PFSK-1 (cell line): ENCODE measurements around the gene LY9.

ENCODE experiments used
- FOXP2 ChIP-seq: optimal IDR thresholded peaks from 2 replicates; pipeline ENCODE3; 2011; ENCODE audit warnings: borderline replicate concordance, control low read depth, inconsistent platforms; ENCODE audit not compliant: insufficient read depth; ENCODE audit errors: extremely low read length, extremely low read depth
- POLR2AphosphoS5 ChIP-seq: IDR thresholded peaks from 2 replicates; pipeline ENCODE4 v1.6.1; 2012; ENCODE audit warnings: low read depth, mild to moderate bottlenecking, control low read depth, low read length, moderate library complexity
- REST ChIP-seq, 2 experiments: IDR thresholded peaks; 2 replicates each; pipeline versions ENCODE4 v1.6.1 to v1.8.0; 2011 to 2012; ENCODE audit warnings: low read depth in 2 of 2, low read length in 2 of 2, control low read depth in 1 of 2, inconsistent platforms in 1 of 2, mild to moderate bottlenecking in 1 of 2, moderate library complexity in 1 of 2; ENCODE audit not compliant: insufficient read depth in 1 of 2
- SIN3A ChIP-seq: IDR thresholded peaks from 2 replicates; pipeline ENCODE4 v1.6.1; 2012; ENCODE audit warnings: mild to moderate bottlenecking, low read length, moderate library complexity, borderline replicate concordance; ENCODE audit not compliant: insufficient read depth
- TAF1 ChIP-seq: IDR thresholded peaks from 2 replicates; pipeline ENCODE4 v1.6.1; 2012; ENCODE audit warnings: low read length, control low read depth, borderline replicate concordance; ENCODE audit not compliant: insufficient read depth

The LY9 gene

GRCh38 chr1:160794376-160794775 is 1.6 kb upstream of the LY9 start:
- no peak for TF ChIP-seq TAF1
- TF ChIP-seq REST (IDR thresholded peaks at IDR 0.05; ENCODE audit: insufficient read depth in 1 of 2, low read depth in 2 of 2, low read length in 2 of 2), result no peak
- no peak for TF ChIP-seq FOXP2
- TF ChIP-seq POLR2AphosphoS5, result no peak
- TF ChIP-seq SIN3A, result no peak

GRCh38 chr1:160797271-160797709 is 1.3 kb downstream of the LY9 start:
- TF ChIP-seq REST (IDR thresholded peaks at IDR 0.05; ENCODE audit: insufficient read depth in 1 of 2, low read depth in 2 of 2, low read length in 2 of 2) (no peak), SIN3A (no peak), FOXP2 (no peak), TAF1 (no peak), POLR2AphosphoS5 (no peak)

GRCh38 chr1:160797861-160798273 is 1.9 kb downstream of the LY9 start:
- no peak for TF ChIP-seq FOXP2
- TF ChIP-seq POLR2AphosphoS5, result no peak
- no peak for TF ChIP-seq TAF1
- no peak for TF ChIP-seq SIN3A
- no peak for TF ChIP-seq REST (IDR thresholded peaks at IDR 0.05; ENCODE audit: insufficient read depth in 1 of 2, low read depth in 2 of 2, low read length in 2 of 2)

GRCh38 chr1:160798439-160798838 is 2.5 kb downstream of the LY9 start:
- TF ChIP-seq POLR2AphosphoS5 (no peak), REST (IDR thresholded peaks at IDR 0.05; ENCODE audit: insufficient read depth in 1 of 2, low read depth in 2 of 2, low read length in 2 of 2) (no peak), FOXP2 (no peak), TAF1 (no peak), SIN3A (no peak)

- TF ChIP-seq FOXP2 (no peak), POLR2AphosphoS5 (no peak), TAF1 (no peak), SIN3A (no peak), REST (IDR thresholded peaks at IDR 0.05; ENCODE audit: insufficient read depth in 1 of 2, low read depth in 2 of 2, low read length in 2 of 2) (no peak)
Observed at GRCh38 chr1:160799641-160800040, 3.7 kb downstream of the LY9 start.
